HEK293T (cell line): Measurements from ENCODE around the gene SLC35E1.

Experiments used
- FOXA1 ChIP-seq: fragments of 450-650 bp; IDR thresholded peaks from 2 replicates; pipeline ENCODE4 v1.6.1; 2016; ENCODE audit warnings: mild to moderate bottlenecking
- LEF1 ChIP-seq: fragments of 450-650 bp; IDR thresholded peaks from 2 replicates; pipeline ENCODE4 v1.6.1; 2017; ENCODE audit warnings: mild to moderate bottlenecking, borderline replicate concordance
- SP1 ChIP-seq: fragments of 450-650 bp; IDR thresholded peaks from 2 replicates; pipeline ENCODE4 v1.6.1; 2017
- ZNF384 ChIP-seq: fragments of 450-650 bp; IDR thresholded peaks from 2 replicates; pipeline ENCODE4 v1.6.1; 2016

- no peak for TF ChIP-seq SP1
- TF ChIP-seq ZNF384: no peak
- no peak for TF ChIP-seq FOXA1
- TF ChIP-seq LEF1: no peak
These were observed 47.8 kb upstream of the SLC35E1 start for GRCh38 chr19:16620018-16620417.
